ENCODE data around the gene EFCAB6.

Gene EFCAB6

GRCh38 chr22:43533656-43534428, 278.3 kb downstream of the EFCAB6 start:
- no peak overlapping the region for H3K4me3 ChIP-seq (ENCODE audit: control insufficient read depth, low read depth, low read length)
- no peak for DNase-seq (ENCODE audit: low read depth)
- no peak for TF ChIP-seq CTCF (IDR thresholded peaks at IDR 0.05; ENCODE audit: control insufficient read depth, insufficient read depth, low read depth, low read length, missing control alignments)

- no peak for DNase-seq (ENCODE audit: low read depth)
- TF ChIP-seq CTCF (IDR thresholded peaks at IDR 0.05; ENCODE audit: control insufficient read depth, insufficient read depth, low read depth, low read length, missing control alignments), result no peak
Observed at GRCh38 chr22:43533156-43533530, 279.0 kb downstream of the EFCAB6 start.

GRCh38 chr22:43532301-43533155, 279.6 kb downstream of the EFCAB6 start:
- no peak overlapping the region for H3K4me3 ChIP-seq (ENCODE audit: control insufficient read depth, low read depth, low read length)
- DNase-seq (ENCODE audit: low read depth), result no peak
- no peak for TF ChIP-seq CTCF (IDR thresholded peaks at IDR 0.05; ENCODE audit: control insufficient read depth, insufficient read depth, low read depth, low read length, missing control alignments)

More at GRCh38 chr22:43533156-43533530, 279.0 kb downstream of the EFCAB6 start:
- no peak overlapping the region for H3K4me3 ChIP-seq (ENCODE audit: control insufficient read depth, low read depth, low read length)

GRCh38 chr22:43531651-43532050, 280.5 kb downstream of the EFCAB6 start:
- DNase-seq (ENCODE audit: low read depth), result no peak
- H3K4me3 ChIP-seq (ENCODE audit: control insufficient read depth, low read depth, low read length), result no peak overlapping the region
- no peak for TF ChIP-seq CTCF (IDR thresholded peaks at IDR 0.05; ENCODE audit: control insufficient read depth, insufficient read depth, low read depth, low read length, missing control alignments)

GRCh38 chr22:43530349-43531201, 281.5 kb downstream of the EFCAB6 start:
- H3K4me3 ChIP-seq (ENCODE audit: control insufficient read depth, low read depth, low read length), result no peak overlapping the region
- no peak for TF ChIP-seq CTCF (IDR thresholded peaks at IDR 0.05; ENCODE audit: control insufficient read depth, insufficient read depth, low read depth, low read length, missing control alignments)
- DNase-seq (ENCODE audit: low read depth), result no peak

GRCh38 chr22:43529934-43530333, 282.2 kb downstream of the EFCAB6 start:
- no peak for DNase-seq (ENCODE audit: low read depth)
- no peak overlapping the region for H3K4me3 ChIP-seq (ENCODE audit: control insufficient read depth, low read depth, low read length)
- TF ChIP-seq CTCF (IDR thresholded peaks at IDR 0.05; ENCODE audit: control insufficient read depth, insufficient read depth, low read depth, low read length, missing control alignments), result no peak
